Muscle of leg (tissue), 11 donors: ENCODE measurements around the gene RAD51B. TPM values are rescaled to one million over a fixed set of nuclear protein-coding genes. Genes with fewer than 3 reads are reported as not detected.

Experiments
- DNase-seq: peaks from one replicate; pipeline ENCODE4 v3.0.0; 2013
- H3K27ac ChIP-seq: one replicate; pipeline ENCODE4 v1.5.1; 2013; ENCODE audit warnings: mild to moderate bottlenecking, low read length, control low read depth
- H3K27me3 ChIP-seq: one replicate; pipeline ENCODE4 v1.6.1; 2013; ENCODE audit warnings: low read length; ENCODE audit not compliant: control insufficient read depth, insufficient read depth
- H3K36me3 ChIP-seq: one replicate; pipeline ENCODE4 v1.6.1; 2013; ENCODE audit warnings: low read length; ENCODE audit not compliant: control insufficient read depth, insufficient read depth
- H3K4me1 ChIP-seq: one replicate; pipeline ENCODE4 v1.6.1; 2013; ENCODE audit warnings: low read length; ENCODE audit not compliant: control insufficient read depth, insufficient read depth
- H3K4me3 ChIP-seq: one replicate; pipeline ENCODE4 v1.5.1; 2013; ENCODE audit warnings: low read length, control low read depth
- H3K9me3 ChIP-seq: replicated peaks from 2 replicates; pipeline ENCODE4 v1.6.1; 2013; ENCODE audit warnings: low read depth, low read length; ENCODE audit not compliant: control insufficient read depth
- WGBS: methylation state at CpG from one replicate; pipeline ENCODE4 v1.1.5; 2013; ENCODE audit warnings: missing lambda C conversion rate; ENCODE audit not compliant: insufficient coverage; 5-methylcytosine and 5-hydroxymethylcytosine counted together
- polyA plus RNA-seq, 8 donors: library from polyadenylated mRNA; unstranded; fragments of 120-200 nt; gene quantifications; one replicate each; pipeline versions ENCODE4 v1.2.1 to v1.2.3, GENCODE V29; 2013; ENCODE audit warnings: inconsistent platforms in 1 of 8, low replicate concordance in 1 of 8; ENCODE audit not compliant: insufficient read length in 8 of 8, insufficient read depth in 1 of 8
- total RNA-seq: library from RNA; stranded (reverse); fragments of 120-200 nt; gene quantifications from one replicate; pipeline ENCODE4 v1.2.4, GENCODE V29; 2013

The RAD51B gene
- total and polyA plus RNA-seq, 9 donors, result 6.0 to 16.5 (median 7.2) TPM

DNA sequence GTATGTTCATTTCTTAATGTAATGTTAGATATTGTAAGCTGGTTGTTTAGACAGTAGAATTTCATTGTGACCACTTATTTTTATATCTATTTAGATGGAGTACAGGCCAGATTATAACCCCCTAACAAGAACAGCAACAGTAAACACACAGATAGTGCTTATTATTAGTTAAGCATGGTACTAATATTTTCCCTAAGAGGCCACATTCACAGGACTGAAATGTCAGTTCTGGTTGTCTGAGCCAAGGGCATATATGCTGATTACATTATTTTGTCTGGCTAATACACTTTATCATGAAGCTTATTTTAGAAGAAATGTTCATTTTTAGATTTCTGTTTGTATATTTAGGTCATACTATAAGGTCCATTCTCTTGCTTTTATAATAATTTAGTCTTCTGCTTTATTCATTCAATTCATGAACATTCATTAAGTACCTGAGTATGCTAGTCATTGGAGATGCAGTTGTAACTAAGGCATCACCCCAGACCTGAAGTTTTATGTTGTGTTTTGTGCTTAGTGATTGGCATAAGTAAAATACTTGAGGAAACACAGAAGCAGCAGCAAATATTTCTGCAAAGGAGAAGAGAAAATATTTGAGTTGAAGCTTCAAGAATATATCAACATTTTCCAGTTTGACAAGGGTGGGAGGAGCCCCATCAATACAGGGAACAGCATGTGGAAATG lies 413.7 kb downstream of the RAD51B start:
- H3K27me3 ChIP-seq, result no peaks in the 10 kb centered on the region
- H3K27ac ChIP-seq, result peak overlapping the region; percentile 87
- DNase-seq, result no peak
- no peaks in the 10 kb centered on the region for H3K9me3 ChIP-seq
- H3K4me1 ChIP-seq, result peaks cover 23% of the 10 kb centered on the region
- H3K4me3 ChIP-seq, result no peak overlapping the region
- no peaks in the 10 kb centered on the region for H3K36me3 ChIP-seq

DNA sequence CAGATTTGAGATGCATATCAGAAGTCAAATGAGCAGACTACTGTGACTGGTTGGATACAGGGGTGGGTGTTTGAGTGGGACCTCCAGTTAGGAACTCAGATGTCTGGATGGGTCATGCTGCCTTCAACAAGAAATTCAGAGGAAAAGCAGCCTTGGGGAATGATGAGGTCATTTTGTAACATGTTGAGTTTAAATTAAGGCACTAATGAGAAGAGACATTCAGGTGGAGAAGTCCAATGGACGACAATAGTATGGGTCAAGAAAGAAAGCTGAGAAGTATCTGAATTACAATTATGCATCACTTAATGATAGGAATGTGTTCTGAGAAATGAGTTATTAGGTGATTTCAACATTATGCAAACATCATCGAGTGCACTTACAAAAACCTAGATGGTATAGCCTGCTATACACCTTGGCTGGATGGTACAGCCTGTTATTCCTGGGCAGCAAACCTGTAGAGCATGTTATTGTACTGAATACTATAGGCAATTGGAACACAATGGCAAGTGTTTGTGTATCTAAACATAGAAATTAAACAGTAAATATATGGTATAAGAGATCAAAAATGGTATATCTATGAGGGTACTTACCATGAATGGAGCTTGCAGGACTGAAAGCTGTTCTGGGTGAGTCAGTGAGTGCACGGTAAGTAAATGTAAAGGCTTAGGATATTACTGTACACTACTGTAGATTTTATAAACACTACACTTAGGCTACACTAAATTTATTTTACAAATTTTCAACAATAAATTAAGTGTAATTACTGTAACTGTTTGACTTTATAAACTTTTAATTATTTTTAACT lies 414.7 kb downstream of the RAD51B start:
- no peak for DNase-seq
- WGBS, result no CpG with 5 or more reads among the region's 3 CpGs
- Histone ChIP-seq H3K9me3 (no peaks in the 10 kb centered on the region), H3K36me3 (no peaks in the 10 kb centered on the region), H3K4me1 (peaks cover 27% of the 10 kb centered on the region), H3K27me3 (no peaks in the 10 kb centered on the region), H3K27ac (peak overlapping the region; percentile 87), H3K4me3 (no peak overlapping the region)

DNA sequence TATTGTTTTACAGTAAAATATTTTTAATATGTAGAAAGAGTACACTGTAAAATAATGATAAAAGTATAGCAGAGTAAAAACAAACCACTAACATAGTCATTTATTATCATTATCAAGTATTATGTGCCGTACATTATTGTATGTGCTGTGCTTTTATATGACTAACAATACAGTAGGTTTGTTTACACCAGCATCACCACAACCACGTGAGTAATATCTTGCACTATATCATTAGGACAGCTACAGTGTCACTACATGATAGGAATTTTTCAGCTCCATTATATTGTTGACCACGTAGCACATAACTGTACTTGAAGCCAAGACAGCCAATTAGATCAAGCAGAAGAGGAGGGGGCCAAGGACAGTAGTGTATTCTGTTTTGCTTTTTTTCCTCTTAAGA lies 415.4 kb downstream of the RAD51B start:
- no peaks in the 10 kb centered on the region for H3K27me3 ChIP-seq
- no CpG with 5 or more reads among the region's 3 CpGs for WGBS
- H3K27ac ChIP-seq, result no peak overlapping the region
- no peaks in the 10 kb centered on the region for H3K9me3 ChIP-seq
- peaks cover 33% of the 10 kb centered on the region for H3K4me1 ChIP-seq
- H3K4me3 ChIP-seq, result no peak overlapping the region
- no peaks in the 10 kb centered on the region for H3K36me3 ChIP-seq
- no peak for DNase-seq

DNA sequence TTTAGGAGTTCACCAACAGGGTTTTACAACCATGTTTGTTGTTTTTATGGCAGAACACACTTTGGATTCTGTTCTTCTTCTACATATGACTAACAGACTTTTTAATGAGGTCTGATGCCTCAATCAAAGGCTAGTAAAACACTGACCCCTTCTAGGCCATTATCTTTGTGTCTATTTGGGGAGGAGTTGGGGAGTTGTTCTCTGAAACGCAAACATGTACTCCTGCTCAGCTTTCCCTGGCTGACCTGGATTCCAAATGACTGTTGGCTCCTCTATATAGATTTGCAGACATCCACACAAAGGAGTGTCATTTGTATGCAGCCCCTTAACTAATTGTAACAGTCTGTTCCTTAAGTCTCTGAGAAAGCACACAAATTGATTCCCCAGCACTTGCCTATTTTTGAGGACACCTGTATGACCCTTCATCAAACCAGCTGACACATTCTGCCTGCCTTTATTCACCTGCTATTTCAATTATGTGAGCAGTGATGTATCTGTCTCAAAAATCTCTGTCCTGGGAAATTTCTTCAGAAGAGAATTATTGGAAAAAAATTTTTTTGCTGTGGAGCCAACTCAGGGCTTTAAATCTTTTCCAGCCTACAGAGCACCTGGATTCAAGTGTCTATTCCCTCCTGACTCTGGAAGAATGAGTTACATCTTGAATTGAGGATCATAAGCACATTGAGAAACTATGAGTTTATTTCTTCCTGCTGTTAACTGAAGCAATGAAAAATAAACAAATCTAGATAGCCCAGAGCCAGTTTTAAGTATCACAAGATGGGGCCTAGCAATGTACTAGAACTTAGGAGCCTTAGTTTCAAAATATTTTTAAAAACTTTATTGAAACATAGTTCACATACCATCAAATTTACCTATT lies 417.2 kb downstream of the RAD51B start:
- WGBS, result no CpG with 5 or more reads among the region's 1 CpG
- Histone ChIP-seq H3K27ac (peak overlapping the region; percentile 66), H3K36me3 (no peaks in the 10 kb centered on the region), H3K4me1 (peaks cover 42% of the 10 kb centered on the region), H3K4me3 (no peak overlapping the region), H3K9me3 (no peaks in the 10 kb centered on the region), H3K27me3 (no peaks in the 10 kb centered on the region)
- peak; percentile 90 for DNase-seq

DNA sequence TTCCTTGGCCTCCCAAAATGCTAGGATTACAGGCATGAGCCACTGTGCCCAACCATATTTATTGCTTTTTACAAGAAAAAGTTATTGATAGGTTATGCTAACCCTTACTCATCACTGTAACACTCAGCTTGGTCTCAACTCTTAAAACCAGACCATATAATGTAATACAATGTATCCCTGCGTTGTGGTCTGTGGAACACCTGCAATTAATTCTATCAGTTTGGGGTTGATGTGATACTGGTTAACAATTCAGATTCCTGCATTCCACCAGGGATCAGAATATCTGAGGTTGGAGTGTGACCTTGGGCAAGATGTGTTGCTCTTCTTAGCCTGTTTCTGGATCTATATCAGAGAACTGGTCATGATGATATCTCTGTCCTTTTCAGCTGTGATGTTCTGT lies 419.0 kb downstream of the RAD51B start:
- Histone ChIP-seq H3K36me3 (no peaks in the 10 kb centered on the region), H3K4me3 (no peak overlapping the region), H3K27me3 (no peaks in the 10 kb centered on the region), H3K27ac (no peak overlapping the region), H3K9me3 (no peaks in the 10 kb centered on the region), H3K4me1 (peaks cover 42% of the 10 kb centered on the region)
- no peak for DNase-seq
- WGBS, result no CpG with 5 or more reads among the region's 1 CpG

DNA sequence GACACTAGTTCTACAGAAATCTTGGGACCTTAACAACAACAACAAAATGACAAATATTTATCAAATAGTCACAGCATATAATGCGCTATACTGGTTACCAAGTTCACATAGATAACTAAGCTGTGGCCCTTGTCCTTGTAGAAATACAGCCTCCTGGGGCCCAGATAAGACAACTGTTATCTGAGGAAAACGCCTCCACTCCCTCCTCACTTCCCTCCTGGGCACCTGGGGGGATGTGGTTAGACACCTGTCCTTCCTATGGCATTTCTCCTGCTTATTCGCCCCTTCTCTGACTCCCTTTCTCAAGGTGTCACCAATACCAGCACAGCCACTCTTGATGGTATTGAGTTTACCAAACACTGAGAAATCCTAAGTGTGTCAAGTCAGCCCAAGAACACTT lies 419.4 kb downstream of the RAD51B start:
- Histone ChIP-seq H3K9me3 (no peaks in the 10 kb centered on the region), H3K4me3 (no peak overlapping the region), H3K27ac (no peak overlapping the region), H3K36me3 (no peaks in the 10 kb centered on the region), H3K27me3 (no peaks in the 10 kb centered on the region), H3K4me1 (peaks cover 42% of the 10 kb centered on the region)
- no peak for DNase-seq
- whole genome bisulfite sequencing, result 100% methylated on average over 1 of the region's 3 CpGs

DNA sequence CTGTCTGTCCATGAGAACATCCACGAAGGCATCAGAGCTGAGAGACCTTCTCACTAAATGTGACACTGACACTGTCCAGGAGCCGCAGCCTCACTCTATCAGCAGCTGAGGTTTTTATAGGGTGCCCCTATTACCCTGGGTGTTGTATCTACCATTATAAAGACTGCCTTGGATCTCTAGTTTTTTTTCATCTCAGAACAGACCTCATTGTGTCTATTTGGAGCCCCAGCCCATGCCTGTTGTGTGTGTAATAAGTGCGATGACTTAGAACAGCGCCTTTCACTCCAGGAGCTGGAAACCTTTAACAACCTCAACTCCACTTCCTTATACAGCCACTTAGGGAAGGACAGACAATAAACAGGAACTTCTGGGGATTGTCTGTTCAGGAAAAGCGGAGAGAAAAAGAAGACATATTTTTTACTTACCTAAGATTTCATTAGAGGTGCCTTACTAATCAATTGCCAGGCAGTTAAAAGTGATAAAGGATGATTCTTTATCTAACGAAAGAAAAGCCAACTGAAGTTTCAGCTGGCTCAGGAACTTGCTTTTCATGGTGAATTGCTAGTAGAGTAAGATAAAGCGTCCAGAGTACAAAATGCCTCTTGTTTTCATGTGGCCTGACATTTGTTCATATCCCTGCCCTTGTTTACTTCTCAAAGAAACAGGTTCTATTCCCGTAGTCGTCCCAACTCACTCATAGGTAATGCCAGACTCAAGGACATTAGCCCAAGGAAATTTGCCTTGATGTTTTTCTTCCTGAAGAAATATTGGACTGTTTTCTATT lies 420.6 kb downstream of the RAD51B start:
- WGBS, result 63% methylated on average over 1 of the region's 9 CpGs
- Histone ChIP-seq H3K36me3 (no peaks in the 10 kb centered on the region), H3K9me3 (no peaks in the 10 kb centered on the region), H3K4me1 (peaks cover 51% of the 10 kb centered on the region), H3K4me3 (no peak overlapping the region), H3K27me3 (no peaks in the 10 kb centered on the region), H3K27ac (peak overlapping the region; percentile 70)
- no peak for DNase-seq

DNA sequence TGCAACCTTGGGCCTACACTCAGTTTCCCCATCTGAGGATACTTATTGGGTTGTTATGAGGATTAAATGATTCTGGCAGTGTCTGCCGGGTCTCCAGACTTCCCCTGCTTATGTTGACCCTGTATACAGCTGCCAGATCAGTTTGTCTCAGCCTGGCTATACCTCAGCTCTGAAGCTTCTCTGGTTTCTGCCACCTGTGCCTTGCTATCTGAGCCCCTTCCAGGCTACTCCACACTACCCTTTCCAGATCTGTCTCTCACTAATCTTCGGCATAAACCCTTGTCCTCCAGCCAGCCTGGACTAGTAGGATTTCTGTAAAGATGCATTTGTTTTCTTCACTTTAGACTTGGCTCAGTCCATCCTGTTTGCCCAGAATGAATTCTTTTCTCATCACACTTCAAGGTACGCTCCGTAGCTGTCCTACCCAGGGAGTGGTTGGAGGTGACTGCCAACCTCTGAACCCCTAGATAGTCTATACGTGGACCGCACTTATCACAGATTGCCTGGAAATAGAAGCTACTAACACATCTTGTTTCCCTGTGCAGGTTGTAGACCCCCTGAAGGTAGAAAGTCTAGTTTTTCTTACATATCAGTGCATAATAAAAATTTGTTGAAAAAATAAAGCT lies 422.4 kb downstream of the RAD51B start:
- 20% methylated on average over 1 of the region's 6 CpGs for WGBS
- DNase-seq, result peak; percentile 71

DNA sequence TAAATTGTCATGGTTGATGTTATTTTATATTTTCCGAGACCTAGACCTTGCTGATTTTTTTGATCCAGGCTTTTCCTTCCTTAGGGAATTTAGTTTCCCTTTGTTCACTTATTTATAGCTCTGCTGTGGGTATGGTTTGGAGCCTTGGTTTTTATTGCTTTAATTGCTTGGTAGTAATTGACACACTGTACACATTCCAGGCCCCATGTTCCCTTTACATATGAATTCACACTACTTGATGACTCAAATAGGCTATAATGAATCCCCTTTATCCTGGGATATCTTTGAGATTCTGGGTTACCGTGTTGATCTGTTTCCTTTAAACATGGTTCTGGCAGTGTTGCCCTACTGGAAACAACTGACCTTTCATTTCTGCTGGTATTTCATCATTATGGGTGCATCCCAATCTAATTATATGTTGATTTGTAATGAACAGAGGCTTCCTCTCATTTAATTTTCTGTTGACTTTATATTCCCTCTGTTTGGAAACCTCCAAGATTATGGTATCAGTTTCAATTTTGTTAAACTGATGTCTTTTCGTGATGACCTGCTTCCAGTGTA lies 424.0 kb downstream of the RAD51B start:
- peak overlapping the region; percentile 93 for H3K27ac ChIP-seq
- WGBS, result no CpG with 5 or more reads among the region's 3 CpGs
- H3K4me3 ChIP-seq, result no peak overlapping the region
- no peaks in the 10 kb centered on the region for H3K9me3 ChIP-seq
- H3K27me3 ChIP-seq, result no peaks in the 10 kb centered on the region
- DNase-seq, result no peak
- peaks cover 66% of the 10 kb centered on the region for H3K4me1 ChIP-seq
- no peaks in the 10 kb centered on the region for H3K36me3 ChIP-seq

More for the DNA sequence above, 422.4 kb downstream of the RAD51B start:
- Histone ChIP-seq H3K27ac (peak overlapping the region; percentile 50), H3K36me3 (no peaks in the 10 kb centered on the region), H3K4me1 (peaks cover 59% of the 10 kb centered on the region), H3K4me3 (no peak overlapping the region), H3K9me3 (no peaks in the 10 kb centered on the region), H3K27me3 (no peaks in the 10 kb centered on the region)
